Stimulated activated CD8-positive, alpha-beta memory T cell treated with anti-CD3 and anti-CD28 coated beads, Interleukin-4, amount 100 ng/mL, for 4 hours (primary cell): ENCODE data around the gene LCLAT1.

Experiments
- DNase-seq, 2 donors: peaks; one replicate each; pipeline ENCODE4 v3.0.0-alpha.2; 2020; ENCODE audit warnings: low read depth in 2 of 2, low spot score in 1 of 2

LCLAT1 gene

GRCh38 chr2:30422444-30423040 lies 24.5 kb upstream of the LCLAT1 start:
- DNase-seq = peak; percentile 76 to 80

- DNase-seq = no peak
Observed at GRCh38 chr2:30424231-30424630, 22.8 kb upstream of the LCLAT1 start.

GRCh38 chr2:30425326-30425725 lies 21.7 kb upstream of the LCLAT1 start:
- no peak for DNase-seq

GRCh38 chr2:30427606-30428347 lies 19.3 kb upstream of the LCLAT1 start:
- no peak for DNase-seq

- no peak for DNase-seq
Observed at GRCh38 chr2:30428348-30428662, 18.7 kb upstream of the LCLAT1 start.

GRCh38 chr2:30428827-30429461 lies 18.1 kb upstream of the LCLAT1 start:
- DNase-seq = no peak

GRCh38 chr2:30433541-30434299 lies 13.3 kb upstream of the LCLAT1 start:
- DNase-seq = no peak

GRCh38 chr2:30434708-30435107 lies 12.3 kb upstream of the LCLAT1 start:
- DNase-seq = no peak

GRCh38 chr2:30436859-30437435 lies 10.1 kb upstream of the LCLAT1 start:
- DNase-seq = no peak

- DNase-seq = no peak
Observed at GRCh38 chr2:30437809-30438548, 9.1 kb upstream of the LCLAT1 start.

GRCh38 chr2:30439296-30439695 lies 7.8 kb upstream of the LCLAT1 start:
- no peak for DNase-seq

- DNase-seq = no peak
Observed at GRCh38 chr2:30439879-30440278, 7.2 kb upstream of the LCLAT1 start.

GRCh38 chr2:30441023-30441422 lies 6.0 kb upstream of the LCLAT1 start:
- no peak for DNase-seq

GRCh38 chr2:30443081-30443480 lies 4.0 kb upstream of the LCLAT1 start:
- no peak for DNase-seq

GRCh38 chr2:30444273-30444672 lies 2.8 kb upstream of the LCLAT1 start:
- DNase-seq = no peak

- no peak for DNase-seq
Observed at GRCh38 chr2:30445266-30445821, 1.7 kb upstream of the LCLAT1 start.

- no peak for DNase-seq
Observed at GRCh38 chr2:30446602-30447148, 371 bp upstream of the LCLAT1 start.

GRCh38 chr2:30448308-30448707 lies 1.3 kb downstream of the LCLAT1 start:
- DNase-seq = no peak

GRCh38 chr2:30448866-30449265 lies 1.8 kb downstream of the LCLAT1 start:
- DNase-seq = no peak

GRCh38 chr2:30450025-30450424 lies 3.0 kb downstream of the LCLAT1 start:
- no peak for DNase-seq
